ENCODE data around the gene CORO2B. TPM values are rescaled to one million over a fixed set of nuclear protein-coding genes. Genes with fewer than 3 reads are reported as not detected.

Gene CORO2B
- total and polyA plus RNA-seq, 9 of the 15 experiments (the other 6 are each of a cell fraction or from before 2014, with no cell fraction given), result not detected

DNA sequence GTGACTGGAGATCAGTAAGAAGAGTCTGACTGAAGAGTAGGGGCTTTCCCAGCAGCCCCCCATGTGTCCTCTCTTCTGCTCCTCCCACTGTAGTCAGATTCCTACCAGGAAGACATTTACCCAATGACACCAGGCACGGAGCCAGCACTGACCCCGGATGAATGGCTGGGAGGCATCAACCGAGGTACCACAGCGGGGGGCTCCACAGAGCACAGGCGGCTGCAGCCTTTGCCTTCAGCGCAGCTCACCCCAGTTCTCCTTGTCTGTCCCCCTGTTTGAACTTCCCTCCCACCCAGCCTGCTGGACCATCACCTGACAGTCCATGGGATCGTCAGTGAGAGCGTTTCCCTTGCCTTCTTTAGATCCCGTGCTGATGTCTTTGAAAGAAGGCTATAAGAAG is 140.3 kb downstream of the CORO2B start:
- Histone ChIP-seq H3K9me3 (replicated peaks; ENCODE audit: control insufficient read depth, insufficient read depth, low read depth, low read length) (no peaks in the 10 kb centered on the region), H3K36me3 (ENCODE audit: control insufficient read depth, insufficient read depth, low read length) (no peaks in the 10 kb centered on the region), H3K79me2 (ENCODE audit: control insufficient read depth, insufficient read depth, low read length) (no peaks in the 10 kb centered on the region), H3K9ac (ENCODE audit: insufficient read depth in 1 of 2, low read depth in 2 of 2, low read length in 2 of 2) (no peak overlapping the region), H3K27me3 (ENCODE audit: control insufficient read depth in 2 of 2, insufficient read depth in 2 of 2, low read length in 2 of 2) (peaks cover 15 to 52% of the 10 kb centered on the region in 2 experiments; a peak in 3 of 5 replicates), H3K4me1 (replicated peaks in 1 of 2; ENCODE audit: control insufficient read depth in 2 of 2, insufficient read depth in 2 of 2, low read length in 2 of 2) (no peaks in the 10 kb centered on the region), H2AFZ (ENCODE audit: low read depth, low read length) (no peak overlapping the region), H4K20me1 (replicated peaks; ENCODE audit: control insufficient read depth, insufficient read depth, low read length) (no peaks in the 10 kb centered on the region; the same call in 1 of the 2 replicates), H3K4me2 (ENCODE audit: insufficient read depth, low read length) (no peak overlapping the region), H3K9me1 (ENCODE audit: control insufficient read depth, insufficient read depth, low read length) (no peaks in the 10 kb centered on the region), H3K27ac (ENCODE audit: extremely low read depth, low read depth, low read length) (no peak overlapping the region), H3K4me3 (no peak overlapping the region)
- FAIRE-seq (no peak), ATAC-seq (no peak), DNase-seq (ENCODE audit: extremely low read depth in 1 of 4, low spot score in 3 of 4) (no peak)
- CTCF ChIA-PET (ENCODE audit: low intra/inter-chr PET ratio), result no interaction called here
- intact Hi-C loops (cut with micrococcal nuclease), result no loop called here
- in situ Hi-C loops (cut with MboI), result no loop called here
- POLR2A ChIA-PET, result interaction anchor here (1.3 kb wide), 1 partner anchor 11 kb away, joined by 3 read pairs; no protein-coding TSS in a partner anchor
- 0% methylated on average over 9 of the region's 9 CpGs for WGBS (ENCODE audit: insufficient coverage, low coverage, missing lambda C conversion rate)
- TF ChIP-seq NFATC3 (IDR thresholded peaks at IDR 0.05) (no peak), HDAC8 (tag; IDR thresholded peaks at IDR 0.05) (no peak), TAF15 (IDR thresholded peaks at IDR 0.05; ENCODE audit: low read depth, low read length) (no peak), KLF6 (CRISPR knock-in tag; IDR thresholded peaks at IDR 0.05; ENCODE audit: borderline replicate concordance) (no peak), RBM25 (IDR thresholded peaks at IDR 0.05; ENCODE audit: low read depth, low read length, severe bottlenecking) (no peak), RNF2 (IDR thresholded peaks at IDR 0.05) (no peak), KDM1A (IDR thresholded peaks at IDR 0.05) (no peak), POU5F1 (IDR thresholded peaks at IDR 0.05; ENCODE audit: borderline replicate concordance, low read depth, low read length, partially characterized antibody) (no peak), POLR2B (IDR thresholded peaks at IDR 0.05; ENCODE audit: low read depth, partially characterized antibody) (no peak), HIVEP1 (CRISPR knock-in tag; IDR thresholded peaks at IDR 0.05) (no peak), NEUROD1 (IDR thresholded peaks at IDR 0.05; ENCODE audit: borderline replicate concordance, low read depth, low read length, partially characterized antibody) (no peak), NFIX (CRISPR knock-in tag; IDR thresholded peaks at IDR 0.05; ENCODE audit: low read depth) (no peak), HNRNPK (IDR thresholded peaks at IDR 0.05; ENCODE audit: low read depth, low read length, poor library complexity, severe bottlenecking) (no peak)
- TF ChIP-seq, protein P1, sequence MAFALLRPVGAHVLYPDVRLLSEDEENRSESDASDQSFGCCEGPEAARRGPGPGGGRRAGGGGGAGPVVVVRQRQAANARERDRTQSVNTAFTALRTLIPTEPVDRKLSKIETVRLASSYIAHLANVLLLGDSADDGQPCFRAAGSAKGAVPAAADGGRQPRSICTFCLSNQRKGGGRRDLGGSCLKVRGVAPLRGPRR (CRISPR knock-in tag; IDR thresholded peaks at IDR 0.05), result no peak
- BruUV-seq (replicated peaks), result no TSS peak

Measured in K562 (cell line).